ENCODE results near the gene GAS2L2.
"Not testable (repeated sequence)": the region's sequence is repeated elsewhere in the genome, so short reads cannot be mapped to it uniquely, and the experiment has no call there.

GAS2L2 gene

GRCh38 chr17:35773129-35773528 is 20.1 kb upstream of the GAS2L2 start:
- no peak for DNase-seq (ENCODE audit: low spot score)

DNA sequence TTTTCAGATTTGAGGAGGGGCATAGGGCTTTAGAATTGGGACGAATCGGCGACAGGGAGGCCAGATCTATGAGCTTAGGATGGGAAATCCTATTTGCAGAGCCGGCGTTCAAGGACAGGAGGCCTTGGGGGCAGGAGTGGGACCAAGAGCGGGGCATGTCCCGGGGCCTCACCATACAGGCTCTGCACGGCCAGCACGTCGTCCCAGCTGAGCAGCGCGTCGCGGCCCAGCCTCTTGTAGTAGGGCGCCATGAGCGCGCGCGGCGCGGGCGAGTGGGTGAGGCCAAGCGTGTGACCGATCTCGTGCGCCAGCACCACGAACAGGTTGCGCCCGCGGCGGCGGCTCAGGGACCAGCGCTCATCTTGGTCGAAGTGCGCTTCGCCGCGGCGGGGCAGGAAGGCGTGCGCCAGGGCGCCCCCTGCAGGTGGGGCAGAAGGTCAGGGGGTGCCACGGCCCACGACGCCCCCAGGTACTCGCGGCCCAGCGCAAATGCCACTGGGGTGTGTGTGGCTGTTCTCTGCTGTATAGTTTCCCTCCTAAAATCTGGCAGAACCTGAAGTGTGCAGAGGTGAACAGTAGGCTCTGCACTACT is 17.0 kb upstream of the GAS2L2 start:
- no peak for DNase-seq (ENCODE audit: low spot score)

GRCh38 chr17:35768797-35769196 is 15.8 kb upstream of the GAS2L2 start:
- no peak for DNase-seq (ENCODE audit: low spot score)

- peak; percentile 36 for DNase-seq (ENCODE audit: low spot score)
Measured at GRCh38 chr17:35766903-35767510, 14.0 kb upstream of the GAS2L2 start.

DNA sequence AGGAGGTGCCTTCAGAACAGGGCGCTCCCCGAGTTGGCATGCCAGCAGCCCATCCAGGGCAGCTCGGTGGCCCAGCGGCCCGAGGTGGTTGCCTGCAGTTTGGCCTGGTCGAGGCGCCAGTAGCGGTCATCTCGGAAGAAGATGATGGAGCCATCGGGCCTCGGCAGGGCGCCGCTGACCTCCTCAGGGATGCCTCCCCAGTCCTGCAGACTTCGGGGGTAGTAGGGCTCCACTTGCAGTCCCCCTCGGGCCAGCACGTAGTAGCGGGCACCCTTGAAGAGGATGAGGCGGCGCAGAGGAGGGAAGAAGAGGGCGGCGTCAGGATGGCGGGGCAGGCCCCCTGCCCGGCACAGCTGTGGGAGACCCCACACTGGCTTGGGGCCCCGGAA is 13.4 kb upstream of the GAS2L2 start:
- DNase-seq (ENCODE audit: low spot score), result no peak

DNA sequence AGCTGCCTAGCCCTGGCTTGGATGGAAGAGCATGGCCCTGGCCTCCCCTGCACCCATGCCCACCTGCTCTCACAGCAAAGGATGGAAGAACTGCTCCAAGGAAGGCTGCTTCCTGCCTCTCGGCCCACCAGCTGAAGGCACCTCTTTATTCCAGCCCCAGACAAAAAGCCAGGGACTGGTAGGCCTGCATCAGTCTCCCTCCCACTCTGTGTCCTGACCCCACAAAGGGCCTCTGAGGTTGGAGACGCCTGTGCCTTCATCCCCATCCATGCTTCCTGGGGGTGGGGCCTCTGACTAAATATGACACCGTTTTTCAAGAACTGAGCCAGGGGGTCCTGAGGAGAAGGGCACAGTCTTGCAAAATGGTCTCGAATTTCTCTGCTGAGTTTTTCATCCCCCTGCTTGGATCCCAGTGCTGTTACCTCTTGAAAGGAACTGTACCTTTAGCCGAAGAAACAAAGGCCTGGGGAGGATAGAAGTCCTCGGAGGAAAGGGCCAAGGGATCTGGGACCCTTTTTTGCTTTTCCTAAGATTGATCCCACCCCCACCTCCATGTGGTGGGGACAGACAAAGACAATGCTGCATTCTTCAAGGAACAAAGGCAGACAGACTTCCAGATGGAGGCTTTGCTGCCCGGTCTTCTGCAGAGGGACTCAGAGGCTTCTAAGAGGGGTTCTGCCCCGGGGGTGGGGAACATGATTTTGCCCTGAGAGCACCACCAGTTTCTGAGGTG is 12.9 kb upstream of the GAS2L2 start:
- DNase-seq (ENCODE audit: low spot score), result no peak

GRCh38 chr17:35765086-35765710 is 12.2 kb upstream of the GAS2L2 start:
- no peak for DNase-seq (ENCODE audit: low spot score)

GRCh38 chr17:35764123-35764991 is 11.3 kb upstream of the GAS2L2 start:
- DNase-seq (ENCODE audit: low spot score), result peak; percentile 84

- DNase-seq (ENCODE audit: low spot score), result no peak
Measured at GRCh38 chr17:35763767-35764122, 10.7 kb upstream of the GAS2L2 start.

DNA sequence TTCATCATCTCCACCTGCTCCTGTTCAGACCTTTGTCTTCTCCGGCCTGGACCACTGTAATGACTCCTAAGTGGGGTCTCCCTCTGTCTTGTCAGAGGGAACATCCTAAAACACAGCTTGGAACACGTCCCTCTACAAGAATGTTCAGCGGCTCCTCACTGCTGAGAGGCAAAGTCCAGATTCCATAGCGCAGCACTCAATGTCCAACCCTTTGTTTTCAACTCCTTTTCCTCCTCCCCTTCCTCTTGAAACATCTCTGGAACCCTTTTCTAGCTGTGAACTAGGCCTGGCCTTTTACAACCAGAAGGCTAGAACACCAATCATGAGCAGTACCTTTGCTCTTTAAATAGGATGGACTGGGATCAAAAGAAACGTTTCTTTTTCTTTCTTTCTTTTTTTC is 8.6 kb upstream of the GAS2L2 start:
- no peak for DNase-seq (ENCODE audit: low spot score)

DNA sequence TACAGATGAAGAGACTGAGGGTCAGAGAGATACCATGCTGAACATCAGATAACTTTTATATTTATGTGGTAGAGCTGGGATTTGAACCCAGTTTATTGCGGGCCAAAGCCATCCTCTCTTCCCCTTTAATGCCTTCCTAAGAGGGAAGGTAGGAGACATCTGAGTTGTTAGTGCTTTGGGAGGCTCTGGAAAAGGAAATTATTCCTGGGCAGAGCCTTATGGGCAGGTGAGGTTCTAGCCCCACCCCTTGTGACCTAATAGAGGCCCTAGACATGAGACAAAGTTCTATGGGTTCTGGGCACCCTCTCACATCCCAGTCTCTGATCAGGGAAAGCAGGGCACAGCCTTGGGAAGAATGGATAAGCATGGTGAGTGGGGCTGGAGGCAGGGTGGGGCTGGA is 7.5 kb upstream of the GAS2L2 start, which contains the start of gene C17orf50:
Gene C17orf50, plus strand, starts transcription at position 301 of the 400 bp plus-strand sequence. Its CDS starts 55 bp downstream, at position 356.
- no peak for DNase-seq (ENCODE audit: low spot score)

- DNase-seq (ENCODE audit: low spot score), result no peak
Measured at GRCh38 chr17:35757243-35757642, 4.2 kb upstream of the GAS2L2 start.

DNA sequence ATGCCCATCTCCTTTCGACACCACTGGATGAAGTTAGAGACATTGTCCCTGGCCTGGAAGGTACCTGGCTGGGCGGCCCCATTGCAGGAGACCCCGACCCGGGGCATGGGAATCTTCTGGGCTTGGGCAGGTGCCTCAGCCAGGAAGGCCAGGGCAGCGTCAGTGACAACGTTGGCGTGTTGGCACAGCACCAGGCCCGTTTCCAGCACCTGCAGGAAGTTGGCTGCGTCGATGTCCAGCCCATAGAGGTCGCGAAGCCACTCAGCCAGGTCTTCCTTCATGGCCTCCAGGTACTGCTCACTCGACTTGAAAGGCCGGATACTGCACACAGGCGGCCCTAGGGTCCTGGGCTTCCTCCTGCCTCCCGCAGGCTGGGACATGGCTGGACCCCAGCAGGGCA is 568 bp downstream of the GAS2L2 start:
- DNase-seq (ENCODE audit: low spot score), result no peak

- DNase-seq (ENCODE audit: low spot score), result not testable (repeated sequence)
Measured at GRCh38 chr17:35751541-35751940, 1.5 kb downstream of the GAS2L2 start.

- no peak for DNase-seq (ENCODE audit: low spot score)
Measured at GRCh38 chr17:35750526-35751395, 2.3 kb downstream of the GAS2L2 start.

DNA sequence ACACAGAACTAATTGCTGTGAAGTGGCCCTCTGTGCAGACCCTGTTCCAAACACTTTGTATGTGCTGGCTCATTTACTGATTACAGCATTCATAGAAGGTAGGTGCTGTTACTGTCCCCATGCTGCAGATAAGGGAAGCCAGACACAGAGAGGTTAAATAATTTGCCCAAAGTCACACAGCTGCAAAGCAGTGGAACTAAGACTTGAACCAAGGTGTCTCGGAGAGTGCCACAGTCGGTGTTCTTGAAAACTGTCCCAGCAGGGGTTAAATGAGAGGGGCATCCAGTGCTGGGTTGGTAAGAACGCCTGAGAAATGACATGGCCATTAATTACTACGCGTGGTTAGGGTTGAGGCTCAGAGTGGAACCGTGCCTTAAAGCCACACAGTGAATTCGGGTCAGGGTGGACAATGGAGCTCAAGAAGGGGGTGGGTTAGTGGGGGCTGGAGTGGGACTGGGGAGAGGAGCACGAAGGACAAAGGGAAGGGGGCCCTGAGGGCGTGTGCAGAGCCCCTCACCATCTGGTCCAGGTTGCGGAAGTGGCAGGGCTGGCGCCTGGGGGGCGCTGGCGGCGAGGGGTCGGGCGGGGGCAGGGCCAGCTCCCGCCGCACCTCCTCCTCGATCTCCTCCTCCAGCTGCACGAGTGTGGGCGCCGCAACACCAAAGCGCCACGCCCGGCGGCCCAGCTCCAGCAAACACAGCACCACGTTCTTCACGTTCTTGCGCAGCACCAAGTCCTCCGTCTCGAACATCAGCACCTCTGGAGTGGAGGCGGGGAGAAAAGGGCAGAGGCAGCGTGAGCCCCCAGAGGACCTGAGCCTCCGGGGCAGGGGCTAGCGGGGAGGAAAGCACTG is 3.3 kb downstream of the GAS2L2 start:
- DNase-seq (ENCODE audit: low spot score), result no peak

DNA sequence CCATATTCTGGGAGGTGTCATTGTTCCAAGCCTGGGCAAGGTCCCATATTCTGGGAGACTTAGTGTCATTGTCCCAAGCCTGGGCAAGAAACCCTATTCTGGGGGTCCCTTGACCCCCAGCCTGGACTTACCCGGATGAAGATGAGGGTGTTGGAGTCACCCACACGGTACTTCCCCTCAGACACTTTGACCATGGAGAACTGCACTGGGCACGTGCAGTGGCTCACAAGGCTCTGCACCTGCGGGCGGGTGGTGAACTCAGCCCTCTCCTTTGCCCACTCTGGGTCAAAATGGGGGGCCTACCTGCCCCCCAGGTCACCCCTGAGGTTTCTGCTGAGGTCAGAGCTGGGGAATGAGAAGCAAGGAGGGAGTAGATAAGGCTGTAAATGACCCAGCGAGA is 4.1 kb downstream of the GAS2L2 start:
- DNase-seq (ENCODE audit: low spot score), result no peak

DNA sequence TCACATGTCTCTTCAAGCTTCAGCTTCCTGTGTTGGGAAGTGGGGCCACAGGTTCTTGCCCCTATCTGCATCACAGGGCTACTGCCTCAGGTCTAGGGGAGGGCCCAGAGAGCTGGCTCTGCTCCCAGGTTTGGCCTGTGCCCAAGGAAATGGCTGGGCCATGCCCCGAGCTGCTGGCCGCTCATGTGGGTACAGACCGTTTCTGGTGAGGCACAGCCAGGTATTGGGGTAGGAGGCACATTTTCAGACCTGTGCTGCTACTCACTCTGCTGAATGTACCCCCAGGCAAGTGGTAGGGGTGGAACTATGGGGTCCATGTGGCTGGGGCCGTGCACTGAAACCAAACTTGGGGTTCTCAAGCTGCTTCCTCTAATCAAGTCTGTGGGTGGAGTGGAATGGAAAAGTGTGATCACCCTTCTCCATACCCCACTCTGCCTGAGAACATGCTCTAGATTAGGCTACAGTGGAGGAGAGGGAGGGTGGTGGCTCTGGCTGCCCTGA is 4.6 kb downstream of the GAS2L2 start:
- DNase-seq (ENCODE audit: low spot score), result no peak

DNA sequence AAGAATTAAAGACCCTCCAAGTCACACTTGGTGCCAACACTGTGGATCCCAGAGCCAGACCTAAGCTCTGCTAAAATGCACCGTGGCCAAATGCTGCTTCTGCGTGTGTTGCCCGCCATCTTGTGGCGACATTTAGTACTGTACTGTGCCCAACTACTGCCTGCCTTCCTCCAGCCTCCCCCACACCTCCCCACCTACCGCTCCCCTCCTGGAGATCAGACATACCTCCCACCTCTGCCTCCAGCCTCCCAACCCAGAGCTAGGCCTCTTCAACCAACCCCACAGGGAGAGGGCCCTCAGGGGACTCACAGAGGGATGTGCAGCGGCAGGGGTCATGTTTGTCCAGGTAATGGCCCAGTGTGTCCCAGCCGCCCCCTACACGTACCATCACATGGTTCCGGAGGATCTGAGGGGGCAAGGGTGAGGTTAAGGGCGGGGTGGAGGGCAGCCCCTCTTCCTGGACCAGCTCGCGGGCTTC is 5.5 kb downstream of the GAS2L2 start:
- peak; percentile 81 for DNase-seq (ENCODE audit: low spot score)

Data from cerebellar cortex (tissue), 1 donor.